Gastrocnemius medialis (tissue), 4 donors: ENCODE results near the gene MAGEB17.

ENCODE experiments used
- CTCF ChIP-seq, 5 experiments: fragments of 450-650 bp in 3 of 5; fragments of 200-600 bp in 2 of 5; sonication (generic) in 2 of 5; IDR thresholded peaks in 4 of 5; conservative IDR thresholded peaks in 1 of 5; 1 replicate in 4 of 5; 2 replicates in 1 of 5; pipeline ENCODE4 v1.5.1; 2016 to 2019; ENCODE audit warnings: antibody characterized with exemption in 5 of 5, mild to moderate bottlenecking in 3 of 5, moderate library complexity in 3 of 5
- POLR2A ChIP-seq, 2 donors: fragments of 450-650 bp; IDR thresholded peaks; one replicate each; pipeline ENCODE4 v1.6.1; 2017; ENCODE audit warnings: antibody characterized with exemption in 2 of 2, mild to moderate bottlenecking in 2 of 2, moderate library complexity in 2 of 2

GRCh38 chrX:16186380-16187007, 19.2 kb downstream of the MAGEB17 start:
- TF ChIP-seq CTCF (IDR thresholded peaks at IDR 0.05 in 4 of 5, conservative IDR thresholded peaks at IDR 0.05 in 1 of 5) (no peak), POLR2A (IDR thresholded peaks at IDR 0.05) (no peak)
